DND-41 (cell line): ENCODE data around the gene HIVEP1.

ENCODE experiments used
- CTCF ChIP-seq: IDR thresholded peaks from 2 replicates; pipeline ENCODE4 v1.5.1; 2012; ENCODE audit warnings: borderline replicate concordance, low read length, moderate library complexity, mild to moderate bottlenecking; ENCODE audit not compliant: poor library complexity, severe bottlenecking; ENCODE audit errors: extremely low read depth
- EZH2 ChIP-seq: IDR thresholded peaks from 3 replicates; pipeline ENCODE4 v1.6.1; 2012; ENCODE audit warnings: borderline replicate concordance, low read depth, mild to moderate bottlenecking, moderate library complexity, low read length, inconsistent platforms; ENCODE audit not compliant: severe bottlenecking

GRCh38 chr6:12137480-12137879 lies 125.4 kb downstream of the HIVEP1 start:
- TF ChIP-seq CTCF: no peak
- TF ChIP-seq EZH2: no peak
